Spleen (tissue), 11 donors: ENCODE results near the gene PALD1. TPM values are rescaled to one million over a fixed set of nuclear protein-coding genes. Genes with fewer than 3 reads are reported as not detected.
A peak's percentile ranks its signal among the peaks of the same experiment; 100 is the strongest.
"Not testable (repeated sequence)": the region's sequence is repeated elsewhere in the genome, so short reads cannot be mapped to it uniquely, and the experiment has no call there.

Source experiments
- DNase-seq: peaks from one replicate; pipeline ENCODE4 v3.0.0-alpha.2; 2020
- H3K27ac ChIP-seq, 8 donors: fragments of 200-600 bp; sonication (generic) in 7 of 8; 1 replicate in 4 of 8; 2 replicates in 4 of 8; pipeline versions ENCODE4 v1.5.0 to v1.8.0; 2016 to 2021; ENCODE audit warnings: inconsistent platforms in 4 of 8, mild to moderate bottlenecking in 4 of 8, moderate library complexity in 1 of 8
- H3K27me3 ChIP-seq, 7 donors: fragments of 200-600 bp; sonication (generic) in 6 of 7; replicated peaks in 1 of 7; 1 replicate in 4 of 7; 2 replicates in 3 of 7; pipeline versions ENCODE4 v1.5.0 to v1.8.0; 2016 to 2021; ENCODE audit warnings: inconsistent platforms in 3 of 7, mild to moderate bottlenecking in 1 of 7
- H3K36me3 ChIP-seq, 6 donors: fragments of 200-600 bp; sonication (generic) in 5 of 6; 1 replicate in 4 of 6; 2 replicates in 2 of 6; pipeline versions ENCODE4 v1.5.0 to v1.8.0; 2016 to 2021; ENCODE audit warnings: inconsistent platforms in 2 of 6
- H3K4me1 ChIP-seq, 6 donors: fragments of 200-600 bp; sonication (generic) in 5 of 6; 1 replicate in 3 of 6; 2 replicates in 3 of 6; pipeline versions ENCODE4 v1.5.0 to v1.8.0; 2016 to 2021; ENCODE audit warnings: inconsistent platforms in 3 of 6
- H3K4me3 ChIP-seq, 8 donors: fragments of 200-600 bp; sonication (generic) in 7 of 8; 1 replicate in 4 of 8; 2 replicates in 4 of 8; pipeline versions ENCODE4 v1.5.0 to v1.8.0; 2016 to 2021; ENCODE audit warnings: inconsistent platforms in 4 of 8, mild to moderate bottlenecking in 4 of 8, moderate library complexity in 2 of 8
- H3K9me3 ChIP-seq, 8 donors: fragments of 200-600 bp; sonication (generic) in 7 of 8; 1 replicate in 4 of 8; 2 replicates in 4 of 8; pipeline versions ENCODE4 v1.5.0 to v1.8.0; 2016 to 2021; ENCODE audit warnings: inconsistent platforms in 4 of 8
- POLR2A ChIP-seq, 3 donors: fragments of 450-650 bp; IDR thresholded peaks; one replicate each; pipeline ENCODE4 v1.5.1; 2017; ENCODE audit warnings: antibody characterized with exemption in 3 of 3, mild to moderate bottlenecking in 1 of 3
- POLR2AphosphoS5 ChIP-seq, 3 donors: sonication (generic); formaldehyde crosslinking; IDR thresholded peaks; one replicate each; pipeline ENCODE4 v1.5.1; 2017; ENCODE audit warnings: antibody characterized with exemption in 3 of 3
- WGBS, 5 donors: extraction: QIAGEN DNeasy Blood & Tissue Kit in 3 of 5; methylation state at CpG; one replicate each; pipeline versions ENCODE4 v1.1.5 to v1.1.7; 2013 to 2018; 5-methylcytosine and 5-hydroxymethylcytosine counted together
- intact Hi-C: fragments of 100-400 bp; cut with DNase I; formaldehyde crosslinking; loops from one replicate; pipeline ENCODE4 v1.15.0; 2023; ENCODE audit warnings: low total_unique reads
- polyA plus RNA-seq, 3 donors: library from polyadenylated mRNA; stranded (reverse); fragments of 200-250 nt; gene quantifications; one replicate each; pipeline ENCODE4 v1.2.1, GENCODE V29; 2013
- total RNA-seq, 7 donors: library from RNA; depleted of rRNA in 3 of 7; stranded (reverse); fragments of >200 nt in 3 of 7; fragmentation: NEBNext Ultra II Directional in 4 of 7; extraction: Animal tissue kit (Norgen Biotek cat#: 25700) in 4 of 7; gene quantifications; one replicate each; pipeline versions ENCODE4 v1.1.0 to v1.2.1, GENCODE V29; 2016 to 2021
- TF ChIP-seq, protein P1 (sequence below), 11 experiments: fragments of 200-600 bp in 7 of 11; fragments of 450-650 bp in 4 of 11; sonication (generic) in 4 of 11; IDR thresholded peaks in 8 of 11; conservative IDR thresholded peaks in 3 of 11; 1 replicate in 7 of 11; 2 replicates in 4 of 11; pipeline versions ENCODE4 v1.4.0 to v1.8.0; 2016 to 2021; ENCODE audit warnings: antibody characterized with exemption in 11 of 11, inconsistent platforms in 4 of 11, mild to moderate bottlenecking in 1 of 11
- donor health status: healthy with polysubstance abuse.
- donor health status: DM: no; HTN: no; CAD: no; lungs with moderate emphysema.
- donor health status: DM: no; HTN: no; CAD: no.
- donor health status: Bipolar disorder and iron deficiency.
- donor health status: healthy.
- donor health status: DM: no; HTN: no; CAD: no.
- donor health status: DM: yes; HTN: yes; CAD: no.

Gene PALD1
- total and polyA plus RNA-seq, 10 donors: 7.7 to 27.8 (median 19.5) TPM

DNA sequence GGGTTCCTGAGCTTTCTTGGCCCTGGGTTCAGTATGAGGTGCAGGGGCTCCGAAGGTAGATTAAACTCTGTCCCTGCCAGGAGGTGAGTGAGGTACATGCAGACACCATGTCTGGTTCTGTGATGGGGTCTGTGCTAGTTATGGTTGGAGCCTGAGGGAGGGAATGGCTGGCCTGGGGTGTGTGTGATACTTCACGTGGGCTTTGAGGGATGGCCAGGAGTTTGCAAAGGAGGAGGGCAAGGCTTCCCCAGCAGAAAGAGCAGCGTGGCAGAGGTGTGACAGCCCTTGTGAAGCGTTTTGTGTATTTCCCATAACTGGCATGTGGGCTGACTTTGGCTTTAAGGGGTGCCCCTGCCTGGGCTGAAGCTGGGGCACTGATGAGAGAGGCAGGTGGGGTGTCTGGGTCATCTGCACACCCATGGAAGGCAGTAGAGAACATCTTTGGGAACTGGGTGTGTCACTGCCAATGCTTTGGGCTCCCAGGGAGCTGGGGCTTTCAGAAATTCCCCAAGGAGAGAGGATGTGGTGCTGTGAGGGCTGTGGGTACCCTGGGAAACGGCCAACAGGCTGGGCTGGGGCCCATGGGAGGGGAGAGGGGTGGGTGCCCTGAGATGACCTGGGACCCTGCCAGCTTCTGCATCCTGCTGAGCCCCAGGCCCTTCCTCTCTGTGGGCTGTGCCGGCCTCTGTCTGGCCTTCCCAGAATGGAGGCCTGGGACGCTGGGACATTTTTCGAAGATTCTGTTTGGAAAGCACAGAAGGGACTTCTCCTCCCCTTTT lies 4.6 kb downstream of the PALD1 start:
- H3K27ac ChIP-seq: peak overlapping the region in 7 of 8 donors; percentile 42 to 85 (median 75)
- DNase-seq: no peak
- H3K9me3 ChIP-seq: no peaks in the 10 kb centered on the region
- peaks cover 0 to 13% (median 0%) of the 10 kb centered on the region in 6 donors for H3K36me3 ChIP-seq
- intact Hi-C loops: no loop called here
- no peak overlapping the region for H3K4me3 ChIP-seq
- TF ChIP-seq, protein P1, sequence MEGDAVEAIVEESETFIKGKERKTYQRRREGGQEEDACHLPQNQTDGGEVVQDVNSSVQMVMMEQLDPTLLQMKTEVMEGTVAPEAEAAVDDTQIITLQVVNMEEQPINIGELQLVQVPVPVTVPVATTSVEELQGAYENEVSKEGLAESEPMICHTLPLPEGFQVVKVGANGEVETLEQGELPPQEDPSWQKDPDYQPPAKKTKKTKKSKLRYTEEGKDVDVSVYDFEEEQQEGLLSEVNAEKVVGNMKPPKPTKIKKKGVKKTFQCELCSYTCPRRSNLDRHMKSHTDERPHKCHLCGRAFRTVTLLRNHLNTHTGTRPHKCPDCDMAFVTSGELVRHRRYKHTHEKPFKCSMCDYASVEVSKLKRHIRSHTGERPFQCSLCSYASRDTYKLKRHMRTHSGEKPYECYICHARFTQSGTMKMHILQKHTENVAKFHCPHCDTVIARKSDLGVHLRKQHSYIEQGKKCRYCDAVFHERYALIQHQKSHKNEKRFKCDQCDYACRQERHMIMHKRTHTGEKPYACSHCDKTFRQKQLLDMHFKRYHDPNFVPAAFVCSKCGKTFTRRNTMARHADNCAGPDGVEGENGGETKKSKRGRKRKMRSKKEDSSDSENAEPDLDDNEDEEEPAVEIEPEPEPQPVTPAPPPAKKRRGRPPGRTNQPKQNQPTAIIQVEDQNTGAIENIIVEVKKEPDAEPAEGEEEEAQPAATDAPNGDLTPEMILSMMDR (IDR thresholded peaks at IDR 0.05 in 8 of 11, conservative IDR thresholded peaks at IDR 0.05 in 3 of 11): no peak
- TF ChIP-seq POLR2AphosphoS5 (IDR thresholded peaks at IDR 0.05) (no peak), POLR2A (IDR thresholded peaks at IDR 0.05) (no peak)
- WGBS, 5 donors: 56 to 59% (median 57%) methylated on average over 6 to 8 of the region's 8 CpGs
- peaks cover 45 to 75% (median 56%) of the 10 kb centered on the region in 6 donors for H3K4me1 ChIP-seq
- peaks cover 0 to 19% (median 6%) of the 10 kb centered on the region in 7 donors for H3K27me3 ChIP-seq

DNA sequence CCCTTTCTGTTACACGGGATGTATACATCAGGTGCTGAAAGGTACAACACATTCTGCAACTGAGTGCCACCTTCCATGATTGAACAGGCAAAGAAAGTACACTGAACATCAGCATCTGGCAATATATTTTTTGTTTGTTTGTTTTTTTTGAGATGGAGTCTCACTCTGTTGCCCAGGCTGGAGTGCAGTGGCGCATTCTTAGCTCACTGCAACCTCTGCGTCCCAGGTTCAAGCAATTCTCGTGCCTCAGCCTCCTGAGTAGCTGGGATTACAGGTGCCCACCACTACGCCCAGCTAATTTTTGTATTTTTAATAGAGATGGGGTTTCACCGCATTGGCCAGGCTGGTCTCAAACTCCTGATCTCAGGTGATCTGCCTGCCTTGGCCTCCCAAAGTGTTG lies 5.3 kb downstream of the PALD1 start:
- Histone ChIP-seq H3K27ac (peak overlapping the region in 6 of 8 donors; percentile 42 to 85 (median 76)), H3K4me1 (peaks cover 43 to 70% (median 52%) of the 10 kb centered on the region in 6 donors), H3K27me3 (peaks cover 0 to 12% (median 3%) of the 10 kb centered on the region in 7 donors), H3K36me3 (peaks cover 0 to 13% (median 0%) of the 10 kb centered on the region in 6 donors)
- WGBS, 5 donors: 86 to 94% (median 91%) methylated on average over 6 of the region's 6 CpGs
- H3K9me3 ChIP-seq, DNase-seq, H3K4me3 ChIP-seq, intact Hi-C loops: not testable (repeated sequence)

DNA sequence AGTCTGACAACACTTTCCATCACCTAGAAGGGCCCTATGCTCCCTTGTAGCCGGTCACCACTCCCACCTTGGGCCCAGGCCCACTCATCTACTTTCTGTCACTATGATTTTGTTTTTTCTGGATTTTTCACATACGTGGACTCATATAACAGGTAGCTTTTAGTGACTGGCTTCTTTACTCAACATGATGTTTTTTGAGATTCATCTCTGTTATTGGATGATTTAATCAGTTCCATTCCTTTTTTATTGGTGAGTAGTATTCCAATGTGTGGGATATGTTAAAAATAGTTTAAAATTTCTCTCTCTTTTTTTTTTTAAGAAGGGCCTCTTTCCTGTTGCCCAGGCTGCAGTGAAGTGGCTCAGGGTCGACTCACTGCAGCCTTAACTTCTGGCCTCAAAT lies 9.3 kb downstream of the PALD1 start:
- TF ChIP-seq, protein P1 (IDR thresholded peaks at IDR 0.05 in 8 of 11, conservative IDR thresholded peaks at IDR 0.05 in 3 of 11): no peak
- no peak for TF ChIP-seq POLR2AphosphoS5 (IDR thresholded peaks at IDR 0.05)
- TF ChIP-seq POLR2A (IDR thresholded peaks at IDR 0.05): no peak
- 77 to 95% (median 87%) methylated on average over 3 of the region's 3 CpGs for WGBS, 5 donors
- Histone ChIP-seq H3K9me3 (no peaks in the 10 kb centered on the region), H3K36me3 (peaks cover 0 to 13% (median 0%) of the 10 kb centered on the region in 6 donors), H3K4me3 (no peak overlapping the region), H3K27me3 (no peaks in the 10 kb centered on the region), H3K27ac (no peak overlapping the region), H3K4me1 (peaks cover 32 to 70% (median 44%) of the 10 kb centered on the region in 6 donors)
- no peak for DNase-seq
- intact Hi-C loops: no loop called here

DNA sequence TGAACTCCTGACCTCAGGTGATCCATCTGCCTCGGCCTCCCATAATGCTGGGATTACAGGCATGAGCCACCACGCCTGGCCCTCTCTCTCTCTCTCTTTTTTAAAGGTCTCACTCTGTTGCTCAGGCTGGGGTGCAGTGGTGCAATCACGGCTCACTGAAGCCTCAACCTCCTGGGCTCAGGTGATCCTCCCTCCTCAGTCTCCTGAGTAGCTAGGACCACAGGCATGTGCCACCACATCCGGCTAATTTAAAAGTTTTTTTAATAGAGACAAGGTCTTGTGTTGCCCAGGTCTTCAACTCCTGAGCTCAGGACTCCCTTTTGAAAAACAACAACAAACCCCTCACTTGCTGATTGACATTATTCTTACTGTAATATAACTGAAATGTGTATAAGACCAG lies 11.6 kb downstream of the PALD1 start:
- DNase-seq: no peak
- no peak for TF ChIP-seq POLR2AphosphoS5 (IDR thresholded peaks at IDR 0.05)
- no peak for TF ChIP-seq POLR2A (IDR thresholded peaks at IDR 0.05)
- TF ChIP-seq, protein P1 (IDR thresholded peaks at IDR 0.05 in 8 of 11, conservative IDR thresholded peaks at IDR 0.05 in 3 of 11): no peak

More for the DNA sequence above, 11.6 kb downstream of the PALD1 start:
- Histone ChIP-seq H3K4me1 (peaks cover 38 to 78% (median 56%) of the 10 kb centered on the region in 6 donors), H3K36me3 (peaks cover 0 to 13% (median 0%) of the 10 kb centered on the region in 6 donors), H3K27ac (peak overlapping the region in 4 of 8 donors; percentile 47 to 61 (median 53)), H3K9me3 (no peaks in the 10 kb centered on the region), H3K27me3 (no peaks in the 10 kb centered on the region), H3K4me3 (no peak overlapping the region)
- intact Hi-C loops: no loop called here
- 70 to 90% (median 74%) methylated on average over 4 of the region's 4 CpGs for WGBS, 5 donors
